HG02678 (cell line): ENCODE measurements around the gene MYRF.
A peak's percentile ranks its signal among the peaks of the same experiment; 100 is the strongest.

Experiments used
- ATAC-seq: cut with Tn5 transposase; IDR thresholded peaks from one replicate; pipeline ENCODE4 v1.9.1; 2021; ENCODE audit warnings: mild to moderate bottlenecking, moderate library complexity; ENCODE audit not compliant: unreplicated experiment

The MYRF gene

GRCh38 chr11:61814958-61815789, 62.7 kb downstream of the MYRF start:
- peak; percentile 57 for ATAC-seq

- peak; percentile 40 for ATAC-seq
Measured at GRCh38 chr11:61815790-61816735, 63.6 kb downstream of the MYRF start.

GRCh38 chr11:61816736-61817455, 64.5 kb downstream of the MYRF start, which contains the start of gene FADS1:
TSS of gene FADS1 (minus strand) at chr11:61817003. CDS start at chr11:61816929, 74 bp downstream.
- peak; percentile 47 for ATAC-seq

- no peak for ATAC-seq
Measured at GRCh38 chr11:61817471-61818202, 65.2 kb downstream of the MYRF start.

- no peak for ATAC-seq
Measured at GRCh38 chr11:61820174-61820573, 67.7 kb downstream of the MYRF start.

GRCh38 chr11:61826930-61827570, 74.6 kb downstream of the MYRF start:
- peak; percentile 11 for ATAC-seq

GRCh38 chr11:61827571-61828378, 75.3 kb downstream of the MYRF start, which contains the start of gene FADS2:
TSS of gene FADS2 (plus strand) at chr11:61828300. CDS start at chr11:61828391, 91 bp downstream.
- peak; percentile 70 for ATAC-seq

- ATAC-seq = no peak
Measured at GRCh38 chr11:61828379-61828628, 75.9 kb downstream of the MYRF start.

- no peak for ATAC-seq
Measured at GRCh38 chr11:61828629-61829407, 76.4 kb downstream of the MYRF start.

GRCh38 chr11:61829806-61830205, 77.4 kb downstream of the MYRF start:
- ATAC-seq = no peak

GRCh38 chr11:61830237-61831105, 78.0 kb downstream of the MYRF start:
- ATAC-seq = no peak

GRCh38 chr11:61832207-61832606, 79.8 kb downstream of the MYRF start:
- no peak for ATAC-seq

GRCh38 chr11:61832754-61833153, 80.3 kb downstream of the MYRF start:
- no peak for ATAC-seq

GRCh38 chr11:61833471-61833870, 81.0 kb downstream of the MYRF start:
- no peak for ATAC-seq

GRCh38 chr11:61833926-61834277, 81.5 kb downstream of the MYRF start:
- no peak for ATAC-seq

- peak; percentile 93 for ATAC-seq
Measured at GRCh38 chr11:61834278-61835048, 82.0 kb downstream of the MYRF start.

- no peak for ATAC-seq
Measured at GRCh38 chr11:61836193-61836592, 83.8 kb downstream of the MYRF start.
